ENCODE data around the gene BTBD3.

BTBD3 gene

GRCh38 chr20:11902285-11902697 lies 15.4 kb upstream of the BTBD3 start:
- no peak overlapping the region for H3K27ac ChIP-seq
- no peak for TF ChIP-seq CTCF (IDR thresholded peaks at IDR 0.05)

- TF ChIP-seq CTCF (IDR thresholded peaks at IDR 0.05): no peak
- no peak for TF ChIP-seq ZFX (IDR thresholded peaks at IDR 0.05; ENCODE audit: borderline replicate concordance)
- H3K27ac ChIP-seq: no peak overlapping the region
These were observed 12.1 kb upstream of the BTBD3 start for GRCh38 chr20:11905460-11906179.

GRCh38 chr20:11906626-11907480 lies 10.8 kb upstream of the BTBD3 start:
- H3K27ac ChIP-seq: peak overlapping the region; percentile 27
- TF ChIP-seq ZFX (IDR thresholded peaks at IDR 0.05; ENCODE audit: borderline replicate concordance): no peak
- no peak for TF ChIP-seq CTCF (IDR thresholded peaks at IDR 0.05)

- TF ChIP-seq CTCF (IDR thresholded peaks at IDR 0.05) (no peak), ZFX (IDR thresholded peaks at IDR 0.05; ENCODE audit: borderline replicate concordance) (no peak)
These were observed 10.1 kb upstream of the BTBD3 start for GRCh38 chr20:11907621-11908020.

GRCh38 chr20:11912013-11912658 lies 5.6 kb upstream of the BTBD3 start:
- H3K27ac ChIP-seq: no peak overlapping the region
- peak; percentile 77 for TF ChIP-seq CTCF (IDR thresholded peaks at IDR 0.05)
- no peak for TF ChIP-seq ZFX (IDR thresholded peaks at IDR 0.05; ENCODE audit: borderline replicate concordance)

More at GRCh38 chr20:11907621-11908020, 10.1 kb upstream of the BTBD3 start:
- no peak overlapping the region for H3K27ac ChIP-seq

GRCh38 chr20:11912659-11913415 lies 4.9 kb upstream of the BTBD3 start:
- peak; percentile 45 for TF ChIP-seq CTCF (IDR thresholded peaks at IDR 0.05)
- no peak for TF ChIP-seq ZFX (IDR thresholded peaks at IDR 0.05; ENCODE audit: borderline replicate concordance)

More at GRCh38 chr20:11912659-11913415, 4.9 kb upstream of the BTBD3 start:
- H3K27ac ChIP-seq: no peak overlapping the region

All from 22Rv1 (cell line).